HepG2 (cell line): ENCODE data around the gene LRP5. TPM values are rescaled to one million over a fixed set of nuclear protein-coding genes. Genes with fewer than 3 reads are reported as not detected.

Experiments
- BCLAF1 ChIP-seq: fragments of 450-650 bp; IDR thresholded peaks from 2 replicates; pipeline ENCODE4 v1.6.1; 2017; ENCODE audit warnings: mild to moderate bottlenecking
- CREB1 ChIP-seq, 2 experiments: fragments of 450-650 bp in 1 of 2; IDR thresholded peaks; 2 replicates each; pipeline ENCODE4 v1.6.1; 2016 to 2017; ENCODE audit warnings: control low read depth in 1 of 2, mild to moderate bottlenecking in 1 of 2, missing compliant biosample characterization in 1 of 2, missing genetic modification characterization in 1 of 2
- GLMP ChIP-seq: sonication (generic); formaldehyde crosslinking; IDR thresholded peaks from 2 replicates; pipeline ENCODE4 v1.9.0; 2021; ENCODE audit warnings: missing genetic modification reagents, mild to moderate bottlenecking, borderline replicate concordance
- HOXA9 ChIP-seq: sonication (generic); formaldehyde crosslinking; IDR thresholded peaks from 2 replicates; pipeline ENCODE4 v1.8.1; 2022; ENCODE audit warnings: missing genetic modification reagents, mild to moderate bottlenecking, moderate library complexity, borderline replicate concordance
- LRRFIP1 ChIP-seq: sonication (generic); formaldehyde crosslinking; conservative IDR thresholded peaks from 2 replicates; pipeline ENCODE4 v1.4.0; 2020; ENCODE audit warnings: missing genetic modification reagents
- PAF1 ChIP-seq: IDR thresholded peaks from 2 replicates; pipeline ENCODE4 v1.6.1; 2016; ENCODE audit warnings: missing genetic modification reagents, missing compliant biosample characterization
- PHB2 ChIP-seq: fragments of 450-650 bp; IDR thresholded peaks from 2 replicates; pipeline ENCODE4 v1.6.1; 2018; ENCODE audit not compliant: partially characterized antibody
- PRMT3 ChIP-seq: sonication (generic); formaldehyde crosslinking; IDR thresholded peaks from 2 replicates; pipeline ENCODE4 v1.8.1; 2022; ENCODE audit warnings: low read depth, mild to moderate bottlenecking, moderate library complexity, missing genetic modification reagents, borderline replicate concordance
- RXRA ChIP-seq: sonication (generic); formaldehyde crosslinking; IDR thresholded peaks from 2 replicates; pipeline ENCODE4 v1.5.1; 2020; ENCODE audit warnings: missing genetic modification reagents
- SAFB2 ChIP-seq: sonication (generic); formaldehyde crosslinking; IDR thresholded peaks from 2 replicates; pipeline ENCODE4 v1.5.1; 2020; ENCODE audit warnings: missing genetic modification reagents, low read depth, mild to moderate bottlenecking, borderline replicate concordance
- ZMYM2 ChIP-seq: sonication (generic); formaldehyde crosslinking; IDR thresholded peaks from 2 replicates; pipeline ENCODE4 v1.8.0; 2022; ENCODE audit warnings: mild to moderate bottlenecking, missing genetic modification reagents
- ZNF224 ChIP-seq: sonication (generic); formaldehyde crosslinking; IDR thresholded peaks from 2 replicates; pipeline ENCODE4 v1.5.0; 2020; ENCODE audit warnings: mild to moderate bottlenecking, missing genetic modification reagents
- ZSCAN25 ChIP-seq: sonication (generic); formaldehyde crosslinking; IDR thresholded peaks from 2 replicates; pipeline ENCODE4 v1.8.0; 2022; ENCODE audit warnings: mild to moderate bottlenecking, missing genetic modification reagents
- polyA plus RNA-seq, 8 experiments: library from polyadenylated mRNA; depleted of rRNA in 3 of 8; stranded (reverse) in 7 of 8; unstranded in 1 of 8; fragments of >200 nt; fragmentation: Illumina TruSeq in 4 of 8; extraction: Trizol in 4 of 8; gene quantifications; 2 replicates each; pipeline versions ENCODE4 v1.2.1 to v1.2.3, GENCODE V29; 2011 to 2016; ENCODE audit warnings: low read depth in 4 of 8, missing spikeins in 1 of 8, mixed read lengths in 1 of 8; ENCODE audit not compliant: insufficient read depth in 1 of 8
- total RNA-seq, 5 experiments: library from RNA; depleted of rRNA; stranded (reverse); fragments of >200 nt; fragmentation: Illumina TruSeq; extraction: Trizol; gene quantifications; 2 replicates each; pipeline ENCODE4 v1.2.3, GENCODE V29; 2016; ENCODE audit warnings: low read depth in 1 of 5
- TF ChIP-seq, protein P1 (sequence below): sonication (generic); formaldehyde crosslinking; IDR thresholded peaks from 2 replicates; pipeline ENCODE4 v1.4.0; 2020; ENCODE audit warnings: missing genetic modification reagents
- TF ChIP-seq, protein P2 (sequence below): sonication (generic); formaldehyde crosslinking; IDR thresholded peaks from 2 replicates; pipeline ENCODE4 v1.8.0; 2022; ENCODE audit warnings: missing genetic modification reagents, mild to moderate bottlenecking, moderate library complexity, borderline replicate concordance
- TF ChIP-seq, protein P3 (sequence below): IDR thresholded peaks from 2 replicates; pipeline ENCODE4 v1.6.1; 2016; ENCODE audit warnings: missing compliant biosample characterization, missing genetic modification reagents, borderline replicate concordance

LRP5 gene
- total and polyA plus RNA-seq, 2 of the 13 experiments (the other 11 are each of a cell fraction or from before 2014, with no cell fraction given) = 40.4 to 64.0 TPM

GRCh38 chr11:68343761-68344256 is 31.4 kb downstream of the LRP5 start (continued):
- TF ChIP-seq, protein P1, sequence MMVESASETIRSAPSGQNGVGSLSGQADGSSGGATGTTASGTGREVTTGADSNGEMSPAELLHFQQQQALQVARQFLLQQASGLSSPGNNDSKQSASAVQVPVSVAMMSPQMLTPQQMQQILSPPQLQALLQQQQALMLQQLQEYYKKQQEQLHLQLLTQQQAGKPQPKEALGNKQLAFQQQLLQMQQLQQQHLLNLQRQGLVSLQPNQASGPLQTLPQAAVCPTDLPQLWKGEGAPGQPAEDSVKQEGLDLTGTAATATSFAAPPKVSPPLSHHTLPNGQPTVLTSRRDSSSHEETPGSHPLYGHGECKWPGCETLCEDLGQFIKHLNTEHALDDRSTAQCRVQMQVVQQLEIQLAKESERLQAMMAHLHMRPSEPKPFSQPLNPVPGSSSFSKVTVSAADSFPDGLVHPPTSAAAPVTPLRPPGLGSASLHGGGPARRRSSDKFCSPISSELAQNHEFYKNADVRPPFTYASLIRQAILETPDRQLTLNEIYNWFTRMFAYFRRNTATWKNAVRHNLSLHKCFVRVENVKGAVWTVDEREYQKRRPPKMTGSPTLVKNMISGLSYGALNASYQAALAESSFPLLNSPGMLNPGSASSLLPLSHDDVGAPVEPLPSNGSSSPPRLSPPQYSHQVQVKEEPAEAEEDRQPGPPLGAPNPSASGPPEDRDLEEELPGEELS (CRISPR knock-in tag) = 0 out of 2 replicates have a peak, but pooled peaks have one; percentile 57
- no peak for TF ChIP-seq LRRFIP1 (CRISPR knock-in tag)
- TF ChIP-seq GLMP = no peak
- no peak for TF ChIP-seq ZMYM2 (CRISPR knock-in tag)
- TF ChIP-seq HOXA9 = no peak
- TF ChIP-seq PRMT3 = no peak
- TF ChIP-seq, protein P2, sequence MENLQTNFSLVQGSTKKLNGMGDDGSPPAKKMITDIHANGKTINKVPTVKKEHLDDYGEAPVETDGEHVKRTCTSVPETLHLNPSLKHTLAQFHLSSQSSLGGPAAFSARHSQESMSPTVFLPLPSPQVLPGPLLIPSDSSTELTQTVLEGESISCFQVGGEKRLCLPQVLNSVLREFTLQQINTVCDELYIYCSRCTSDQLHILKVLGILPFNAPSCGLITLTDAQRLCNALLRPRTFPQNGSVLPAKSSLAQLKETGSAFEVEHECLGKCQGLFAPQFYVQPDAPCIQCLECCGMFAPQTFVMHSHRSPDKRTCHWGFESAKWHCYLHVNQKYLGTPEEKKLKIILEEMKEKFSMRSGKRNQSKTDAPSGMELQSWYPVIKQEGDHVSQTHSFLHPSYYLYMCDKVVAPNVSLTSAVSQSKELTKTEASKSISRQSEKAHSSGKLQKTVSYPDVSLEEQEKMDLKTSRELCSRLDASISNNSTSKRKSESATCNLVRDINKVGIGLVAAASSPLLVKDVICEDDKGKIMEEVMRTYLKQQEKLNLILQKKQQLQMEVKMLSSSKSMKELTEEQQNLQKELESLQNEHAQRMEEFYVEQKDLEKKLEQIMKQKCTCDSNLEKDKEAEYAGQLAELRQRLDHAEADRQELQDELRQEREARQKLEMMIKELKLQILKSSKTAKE (CRISPR knock-in tag) = peak; percentile 23; the same call in 1 of the 2 replicates
- no peak for TF ChIP-seq ZNF224 (CRISPR knock-in tag)
- no peak for TF ChIP-seq CREB1 (IDR thresholded peaks at IDR 0.05)
- no peak for TF ChIP-seq CREB1 (CRISPR knock-in tag; IDR thresholded peaks at IDR 0.05)
- no peak for TF ChIP-seq BCLAF1
- 0 out of 2 replicates have a peak, but pooled peaks have one; percentile 16 for TF ChIP-seq RXRA (CRISPR knock-in tag)
- TF ChIP-seq ZSCAN25 (CRISPR knock-in tag) = peak; percentile 80
- TF ChIP-seq, protein P3, sequence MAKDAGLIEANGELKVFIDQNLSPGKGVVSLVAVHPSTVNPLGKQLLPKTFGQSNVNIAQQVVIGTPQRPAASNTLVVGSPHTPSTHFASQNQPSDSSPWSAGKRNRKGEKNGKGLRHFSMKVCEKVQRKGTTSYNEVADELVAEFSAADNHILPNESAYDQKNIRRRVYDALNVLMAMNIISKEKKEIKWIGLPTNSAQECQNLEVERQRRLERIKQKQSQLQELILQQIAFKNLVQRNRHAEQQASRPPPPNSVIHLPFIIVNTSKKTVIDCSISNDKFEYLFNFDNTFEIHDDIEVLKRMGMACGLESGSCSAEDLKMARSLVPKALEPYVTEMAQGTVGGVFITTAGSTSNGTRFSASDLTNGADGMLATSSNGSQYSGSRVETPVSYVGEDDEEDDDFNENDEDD = no peak
- 0 out of 2 replicates have a peak, but pooled peaks have one; percentile 43 for TF ChIP-seq SAFB2 (CRISPR knock-in tag)
- no peak for TF ChIP-seq PAF1 (CRISPR knock-in tag)
- TF ChIP-seq PHB2 = no peak
